B cell (primary cell): Measurements from ENCODE around the gene TMOD3. TPM values are rescaled to one million over a fixed set of nuclear protein-coding genes. Genes with fewer than 3 reads are reported as not detected.

Experiments
- ATAC-seq: fragments of 200-7000 bp; cut with Tn5 transposase; one replicate; pipeline ENCODE4 v1.10.0; 2021; ENCODE audit warnings: low read depth, mild to moderate bottlenecking, moderate number of reproducible peaks, moderate library complexity
- CTCF ChIA-PET: fragments of 350-600 bp; sonication (Branson Sonifier 250); formaldehyde crosslinking; loops from one replicate; lab custom pipeline; 2021; ENCODE audit warnings: antibody characterized with exemption, inconsistent platforms; lab: Charles Lee
- POLR2A ChIA-PET: fragments of 350-600 bp; sonication (Branson Sonifier 250); formaldehyde crosslinking; loops from one replicate; lab custom pipeline; 2021; ENCODE audit warnings: antibody characterized with exemption; lab: Charles Lee
- DNase-seq: peaks from one replicate; pipeline ENCODE4 v3.0.0; 2013
- H2AFZ ChIP-seq: 2 replicates; pipeline ENCODE4 v1.6.1; 2012; ENCODE audit warnings: mild to moderate bottlenecking, low read depth, low read length; ENCODE audit not compliant: insufficient read depth, poor library complexity, severe bottlenecking
- H3K27ac ChIP-seq, 2 donors: 1 replicate in 1 of 2; 2 replicates in 1 of 2; pipeline ENCODE4 v1.5.1; 2012 to 2013; ENCODE audit warnings: low read length in 2 of 2, mild to moderate bottlenecking in 2 of 2, moderate library complexity in 1 of 2
- H3K27me3 ChIP-seq, 4 experiments: fragments of 200-600 bp in 1 of 4; sonication (generic) in 1 of 4; replicated peaks in 1 of 4; 1 replicate in 2 of 4; 2 replicates in 2 of 4; pipeline versions ENCODE4 v1.6.1 to v1.7.0; 2013 to 2016; ENCODE audit warnings: low read length in 3 of 4, mild to moderate bottlenecking in 2 of 4, mixed read lengths in 1 of 4, moderate library complexity in 1 of 4; ENCODE audit not compliant: insufficient read depth in 4 of 4, control insufficient read depth in 3 of 4; ENCODE audit errors: control extremely low read depth in 1 of 4
- H3K36me3 ChIP-seq, 2 experiments: replicated peaks in 1 of 2; 1 replicate in 1 of 2; 2 replicates in 1 of 2; pipeline versions ENCODE4 v1.6.1 to v1.7.1; 2013; ENCODE audit warnings: low read length in 1 of 2; ENCODE audit not compliant: insufficient read depth in 2 of 2, control insufficient read depth in 1 of 2; ENCODE audit errors: control extremely low read depth in 1 of 2, extremely low read depth in 1 of 2
- H3K4me1 ChIP-seq, 2 donors: fragments of 200-600 bp in 1 of 2; sonication (generic) in 1 of 2; 1 replicate in 1 of 2; 2 replicates in 1 of 2; pipeline versions ENCODE4 v1.5.1 to v1.6.1; 2013 to 2017; ENCODE audit warnings: low read length in 2 of 2; ENCODE audit not compliant: control insufficient read depth in 2 of 2, insufficient read depth in 2 of 2
- H3K4me2 ChIP-seq: replicated peaks from 2 replicates; pipeline ENCODE3; 2012; ENCODE audit warnings: mild to moderate bottlenecking, low read depth, low read length; ENCODE audit not compliant: poor library complexity, severe bottlenecking
- H3K4me3 ChIP-seq, 5 experiments: fragments of 200-600 bp in 1 of 5; sonication (generic) in 1 of 5; 1 replicate in 3 of 5; 2 replicates in 2 of 5; pipeline versions ENCODE4 v1.5.1 to v1.7.0; 2011 to 2016; ENCODE audit warnings: low read length in 4 of 5, mild to moderate bottlenecking in 4 of 5, low read depth in 2 of 5, control low read depth in 1 of 5, moderate library complexity in 1 of 5; ENCODE audit not compliant: insufficient read depth in 1 of 5; ENCODE audit errors: control extremely low read depth in 1 of 5, extremely low read depth in 1 of 5
- H3K79me2 ChIP-seq: fragments of 200-600 bp; sonication (generic); one replicate; pipeline ENCODE4 v1.6.0; 2016; ENCODE audit warnings: low read length; ENCODE audit not compliant: control insufficient read depth, insufficient read depth
- H3K9ac ChIP-seq: fragments of 200-600 bp; sonication (generic); 2 replicates; pipeline ENCODE4 v1.6.1; 2017; ENCODE audit warnings: mild to moderate bottlenecking, low read length, moderate library complexity
- H3K9me3 ChIP-seq, 3 donors: one replicate each; pipeline versions ENCODE4 v1.6.1 to v1.7.1; 2013; ENCODE audit warnings: low read length in 2 of 3; ENCODE audit not compliant: control insufficient read depth in 2 of 3, insufficient read depth in 1 of 3; ENCODE audit errors: control extremely low read depth in 1 of 3
- H4K20me1 ChIP-seq: 2 replicates; pipeline ENCODE4 v1.6.0; 2012; ENCODE audit warnings: mild to moderate bottlenecking, low read length; ENCODE audit not compliant: insufficient read depth, control insufficient read depth, poor library complexity, severe bottlenecking
- H3K27ac Mint-ChIP-seq: one replicate; pipeline ENCODE4 v1.8.0; 2021; ENCODE audit warnings: mixed read lengths
- H3K27me3 Mint-ChIP-seq: one replicate; pipeline ENCODE4 v1.8.0; 2021; ENCODE audit warnings: mixed read lengths
- H3K4me1 Mint-ChIP-seq: one replicate; pipeline ENCODE4 v1.8.0; 2021; ENCODE audit warnings: mixed read lengths
- H3K4me3 Mint-ChIP-seq: one replicate; pipeline ENCODE4 v1.8.0; 2021; ENCODE audit warnings: mixed read lengths
- H3K9me3 Mint-ChIP-seq: one replicate; pipeline ENCODE4 v1.8.0; 2022; ENCODE audit warnings: mixed read lengths; ENCODE audit not compliant: insufficient read depth
- EZH2 ChIP-seq: IDR thresholded peaks from 2 replicates; pipeline ENCODE4 v1.6.1; 2012; ENCODE audit warnings: borderline replicate concordance, low read depth, mild to moderate bottlenecking, moderate library complexity, low read length; ENCODE audit not compliant: insufficient read depth, poor library complexity, severe bottlenecking
- WGBS: methylation state at CpG from one replicate; pipeline ENCODE4 v1.1.5; 2013; ENCODE audit warnings: missing lambda C conversion rate; ENCODE audit not compliant: insufficient coverage; 5-methylcytosine and 5-hydroxymethylcytosine counted together
- intact Hi-C: fragments of 100-400 bp; cut with micrococcal nuclease; formaldehyde crosslinking; loops from one replicate; pipeline ENCODE4 v1.10.0; 2022
- polyA plus RNA-seq: library from polyadenylated mRNA; depleted of rRNA; stranded (reverse); fragments of >200 nt; gene quantifications from 2 replicates; pipeline ENCODE4 v1.2.3, GENCODE V29; 2012
- total RNA-seq, 2 donors: library from RNA; stranded (reverse); fragments of 120-200 nt in 1 of 2; gene quantifications; 1 replicate in 1 of 2; 2 replicates in 1 of 2; pipeline versions ENCODE4 v1.2.3 to v1.2.4, GENCODE V29; 2013 to 2022
- TF ChIP-seq, protein P1 (sequence below): fragments of 200-600 bp; IDR thresholded peaks from one replicate; pipeline ENCODE4 v1.8.0; 2022; ENCODE audit warnings: antibody characterized with exemption, mild to moderate bottlenecking

Gene TMOD3
- total and polyA plus RNA-seq, 2 donors (not counting 1 experiment from before 2014, with no cell fraction given) = 7.2 to 52.1 TPM

DNA sequence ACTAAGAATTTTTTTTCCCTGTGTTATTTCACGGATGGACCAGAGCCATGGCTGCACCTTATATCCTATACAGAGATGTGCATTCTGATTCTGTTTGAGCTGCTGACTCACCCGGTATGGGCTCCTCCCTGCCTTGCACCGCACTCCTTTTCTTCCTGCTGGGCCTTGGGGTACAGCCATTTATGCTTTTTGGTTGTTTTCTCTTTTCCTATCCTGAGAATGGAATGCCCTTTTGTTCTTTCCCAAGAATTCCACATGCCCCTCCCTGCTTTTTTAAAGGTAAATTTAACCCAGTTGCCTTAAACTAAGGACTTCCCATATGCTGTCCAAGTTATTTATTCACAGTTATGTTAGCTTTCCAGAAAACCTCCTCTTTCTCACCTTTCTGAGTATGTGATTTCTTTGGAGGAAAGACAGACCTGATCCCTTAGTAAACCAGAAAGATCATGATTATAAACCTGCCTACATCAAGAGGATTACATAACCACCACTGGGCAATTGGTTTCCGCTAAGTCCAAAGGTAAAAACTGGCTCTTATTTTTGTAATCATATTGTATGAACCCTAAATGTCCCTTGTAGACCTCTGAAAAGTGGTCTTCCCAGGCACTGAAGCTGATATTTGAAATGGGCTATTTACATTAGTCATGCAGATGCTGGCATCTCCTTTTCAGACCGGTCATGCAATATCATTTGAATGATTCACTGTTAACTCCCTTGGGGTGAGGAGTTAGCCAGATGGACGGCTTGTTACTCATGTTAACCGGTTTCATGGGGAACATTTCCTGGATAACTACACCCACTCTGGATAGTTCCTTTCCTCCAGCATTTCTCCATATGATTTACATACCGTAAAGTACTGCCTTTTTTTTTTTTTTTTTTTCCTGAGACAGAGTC lies 45.5 kb downstream of the TMOD3 start:
- Histone ChIP-seq H3K9ac (no peak overlapping the region), H3K4me3 (no peak overlapping the region), H3K36me3 (peaks cover 17 to 40% of the 10 kb centered on the region in 2 experiments), H4K20me1 (peaks cover 12% of the 10 kb centered on the region), H3K9me3 (peaks cover 0 to under 1% (median 0%) of the 10 kb centered on the region in 3 donors), H3K27me3 (no peaks in the 10 kb centered on the region), H3K4me2 (no peak overlapping the region), H3K27ac (no peak overlapping the region), H3K4me1 (no peaks in the 10 kb centered on the region), H2AFZ (no peak overlapping the region), H3K79me2 (peaks cover 9% of the 10 kb centered on the region)
- POLR2A ChIA-PET = no interaction called here
- no peak for DNase-seq
- no peaks in the 10 kb centered on the region for H3K27me3 Mint-ChIP-seq
- CTCF ChIA-PET = interaction anchor here (4.5 kb wide), 1 partner anchor 14 kb away, joined by 20 read pairs; no protein-coding TSS in a partner anchor
- intact Hi-C loops = no loop called here
- 100% methylated on average over 3 of the region's 8 CpGs for WGBS
- H3K4me3 Mint-ChIP-seq = no peak overlapping the region
- TF ChIP-seq EZH2 = no peak
- TF ChIP-seq, protein P1, sequence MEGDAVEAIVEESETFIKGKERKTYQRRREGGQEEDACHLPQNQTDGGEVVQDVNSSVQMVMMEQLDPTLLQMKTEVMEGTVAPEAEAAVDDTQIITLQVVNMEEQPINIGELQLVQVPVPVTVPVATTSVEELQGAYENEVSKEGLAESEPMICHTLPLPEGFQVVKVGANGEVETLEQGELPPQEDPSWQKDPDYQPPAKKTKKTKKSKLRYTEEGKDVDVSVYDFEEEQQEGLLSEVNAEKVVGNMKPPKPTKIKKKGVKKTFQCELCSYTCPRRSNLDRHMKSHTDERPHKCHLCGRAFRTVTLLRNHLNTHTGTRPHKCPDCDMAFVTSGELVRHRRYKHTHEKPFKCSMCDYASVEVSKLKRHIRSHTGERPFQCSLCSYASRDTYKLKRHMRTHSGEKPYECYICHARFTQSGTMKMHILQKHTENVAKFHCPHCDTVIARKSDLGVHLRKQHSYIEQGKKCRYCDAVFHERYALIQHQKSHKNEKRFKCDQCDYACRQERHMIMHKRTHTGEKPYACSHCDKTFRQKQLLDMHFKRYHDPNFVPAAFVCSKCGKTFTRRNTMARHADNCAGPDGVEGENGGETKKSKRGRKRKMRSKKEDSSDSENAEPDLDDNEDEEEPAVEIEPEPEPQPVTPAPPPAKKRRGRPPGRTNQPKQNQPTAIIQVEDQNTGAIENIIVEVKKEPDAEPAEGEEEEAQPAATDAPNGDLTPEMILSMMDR = no peak
- no peaks in the 10 kb centered on the region for H3K9me3 Mint-ChIP-seq
- no peak overlapping the region for H3K27ac Mint-ChIP-seq
- ATAC-seq = no peak
- peaks cover 4% of the 10 kb centered on the region for H3K4me1 Mint-ChIP-seq

DNA sequence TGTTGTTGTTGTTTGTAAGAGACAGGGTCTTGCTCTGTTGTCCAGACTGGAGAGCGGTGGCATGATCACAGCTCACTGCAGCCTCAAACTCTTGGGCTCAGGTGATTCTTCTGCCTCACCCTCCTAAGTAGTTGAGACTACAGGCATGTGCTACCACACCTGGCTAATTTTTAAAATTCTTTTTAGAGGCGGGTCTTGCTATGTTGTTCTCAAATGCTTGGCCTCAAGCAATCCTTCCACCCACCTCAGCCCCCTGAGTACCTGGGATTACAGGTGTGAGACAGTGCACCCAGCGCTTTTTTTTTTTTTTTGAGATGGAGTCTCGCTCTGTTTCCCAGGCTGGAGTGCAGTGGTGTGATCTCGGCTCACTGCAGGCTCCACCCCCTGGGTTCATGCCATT lies 46.7 kb downstream of the TMOD3 start:
- Mint-ChIP-seq H3K9me3 (no peaks in the 10 kb centered on the region), H3K4me1 (peaks cover 4% of the 10 kb centered on the region), H3K27me3 (no peaks in the 10 kb centered on the region), H3K4me3 (no peak overlapping the region), H3K27ac (no peak overlapping the region)
- Histone ChIP-seq H3K9ac (no peak overlapping the region), H3K36me3 (peaks cover 11 to 29% of the 10 kb centered on the region in 2 experiments), H3K79me2 (peaks cover 9% of the 10 kb centered on the region), H3K9me3 (no peaks in the 10 kb centered on the region), H4K20me1 (peaks cover 11% of the 10 kb centered on the region), H3K4me1 (no peaks in the 10 kb centered on the region), H3K4me2 (no peak overlapping the region), H2AFZ (no peak overlapping the region), H3K4me3 (no peak overlapping the region), H3K27me3 (no peaks in the 10 kb centered on the region), H3K27ac (no peak overlapping the region)
- TF ChIP-seq EZH2 = no peak
- TF ChIP-seq, protein P1 = no peak
- ChIA-PET CTCF (no interaction called here), POLR2A (no interaction called here)
- WGBS = no CpG with 5 or more reads among the region's 5 CpGs
- ATAC-seq (no peak), DNase-seq (no peak)
- intact Hi-C loops = no loop called here
